ENCODE measurements around the gene YOD1. TPM values are rescaled to one million over a fixed set of nuclear protein-coding genes. Genes with fewer than 3 reads are reported as not detected.

Gene YOD1
- total RNA-seq, 8 experiments from 2014 or later, result 5.9 to 31.6 (median 17.3) TPM

GRCh38 chr1:207069061-207069460 lies 18.1 kb upstream of the YOD1 start:
- in situ Hi-C loops (cut with MboI; ENCODE audit: low pct_unique_long_range_greater_than_20kb in 2 of 9, low sequenced_read_pairs in 9 of 9, unreplicated experiment in 9 of 9), result no loop called here
- WGBS, 10 experiments, result 67 to 100% (median 93%) methylated on average over 1 to 2 of the region's 3 CpGs; no CpG with 5 or more reads in 6 of the 10 experiments
- no peak overlapping the region for H3K27ac ChIP-seq

GRCh38 chr1:207067665-207068064 lies 16.7 kb upstream of the YOD1 start:
- 80 to 100% (median 90%) methylated on average over 1 to 5 of the region's 5 CpGs; no CpG with 5 or more reads in 3 of the 10 experiments for WGBS, 10 experiments
- in situ Hi-C loops (cut with MboI; ENCODE audit: low pct_unique_long_range_greater_than_20kb in 2 of 9, low sequenced_read_pairs in 9 of 9, unreplicated experiment in 9 of 9), result no loop called here
- ATAC-seq (replicated peaks in 6 of 8), result no peak
- no peak overlapping the region for H3K27ac ChIP-seq
- no peaks in the 10 kb centered on the region for H3K4me1 ChIP-seq (replicated peaks in 1 of 2)
- no peak overlapping the region for H3K4me3 ChIP-seq

More at GRCh38 chr1:207069061-207069460, 18.1 kb upstream of the YOD1 start:
- no peak overlapping the region for H3K4me3 ChIP-seq
- ATAC-seq (replicated peaks in 6 of 8), result no peak
- H3K4me1 ChIP-seq (replicated peaks in 1 of 2), result no peaks in the 10 kb centered on the region

GRCh38 chr1:207067185-207067584 lies 16.2 kb upstream of the YOD1 start:
- Histone ChIP-seq H3K4me3 (no peak overlapping the region), H3K27ac (no peak overlapping the region), H3K4me1 (replicated peaks in 1 of 2) (no peaks in the 10 kb centered on the region)
- ATAC-seq (replicated peaks in 6 of 8), result no peak
- in situ Hi-C loops (cut with MboI; ENCODE audit: low pct_unique_long_range_greater_than_20kb in 2 of 9, low sequenced_read_pairs in 9 of 9, unreplicated experiment in 9 of 9), result no loop called here
- WGBS, 10 experiments, result 50 to 89% (median 80%) methylated on average over 1 to 3 of the region's 3 CpGs; no CpG with 5 or more reads in 4 of the 10 experiments

- H3K27ac ChIP-seq, result no peak overlapping the region
- WGBS, 10 experiments, result 57 to 93% (median 90%) methylated on average over 2 to 4 of the region's 8 CpGs; no CpG with 5 or more reads in 3 of the 10 experiments
- ATAC-seq (replicated peaks in 6 of 8), result no peak
- no peaks in the 10 kb centered on the region for H3K4me1 ChIP-seq (replicated peaks in 1 of 2)
- in situ Hi-C loops (cut with MboI; ENCODE audit: low pct_unique_long_range_greater_than_20kb in 2 of 9, low sequenced_read_pairs in 9 of 9, unreplicated experiment in 9 of 9), result no loop called here
- H3K4me3 ChIP-seq, result no peak overlapping the region
Measured at GRCh38 chr1:207064561-207064960, 13.6 kb upstream of the YOD1 start.

GRCh38 chr1:207063014-207063413 lies 12.0 kb upstream of the YOD1 start:
- no peak overlapping the region for H3K4me3 ChIP-seq
- in situ Hi-C loops (cut with MboI; ENCODE audit: low pct_unique_long_range_greater_than_20kb in 2 of 9, low sequenced_read_pairs in 9 of 9, unreplicated experiment in 9 of 9), result no loop called here
- no peak overlapping the region for H3K27ac ChIP-seq
- 71 to 100% (median 88%) methylated on average over 1 to 5 of the region's 5 CpGs; no CpG with 5 or more reads in 4 of the 10 experiments for WGBS, 10 experiments
- H3K4me1 ChIP-seq (replicated peaks in 1 of 2), result no peaks in the 10 kb centered on the region
- no peak for ATAC-seq (replicated peaks in 6 of 8)

GRCh38 chr1:207062058-207062457 lies 11.1 kb upstream of the YOD1 start:
- Histone ChIP-seq H3K4me1 (replicated peaks in 1 of 2) (no peaks in the 10 kb centered on the region), H3K4me3 (no peak overlapping the region), H3K27ac (no peak overlapping the region)
- in situ Hi-C loops (cut with MboI; ENCODE audit: low pct_unique_long_range_greater_than_20kb in 2 of 9, low sequenced_read_pairs in 9 of 9, unreplicated experiment in 9 of 9), result no loop called here
- 0 to 91% (median 44%) methylated on average over 1 of the region's 1 CpG; no CpG with 5 or more reads in 5 of the 10 experiments for WGBS, 10 experiments
- no peak for ATAC-seq (replicated peaks in 6 of 8)

GRCh38 chr1:207060596-207060995 lies 9.6 kb upstream of the YOD1 start:
- in situ Hi-C loops (cut with MboI; ENCODE audit: low pct_unique_long_range_greater_than_20kb in 2 of 9, low sequenced_read_pairs in 9 of 9, unreplicated experiment in 9 of 9), result no loop called here
- 58 to 100% (median 96%) methylated on average over 2 to 3 of the region's 3 CpGs; no CpG with 5 or more reads in 2 of the 10 experiments for WGBS, 10 experiments
- Histone ChIP-seq H3K4me1 (replicated peaks in 1 of 2) (no peaks in the 10 kb centered on the region), H3K27ac (no peak overlapping the region), H3K4me3 (no peak overlapping the region)
- no peak for ATAC-seq (replicated peaks in 6 of 8)

GRCh38 chr1:207059881-207060280 lies 8.9 kb upstream of the YOD1 start:
- Histone ChIP-seq H3K4me1 (replicated peaks in 1 of 2) (no peaks in the 10 kb centered on the region), H3K4me3 (no peak overlapping the region), H3K27ac (no peak overlapping the region)
- ATAC-seq (replicated peaks in 6 of 8), result no peak
- WGBS, 10 experiments, result 17 to 100% (median 82%) methylated on average over 1 to 3 of the region's 4 CpGs; no CpG with 5 or more reads in 1 of the 10 experiments
- in situ Hi-C loops (cut with MboI; ENCODE audit: low pct_unique_long_range_greater_than_20kb in 2 of 9, low sequenced_read_pairs in 9 of 9, unreplicated experiment in 9 of 9), result no loop called here

- H3K27ac ChIP-seq, result no peak overlapping the region
- no peaks in the 10 kb centered on the region for H3K4me1 ChIP-seq (replicated peaks in 1 of 2)
- WGBS, 10 experiments, result 43 to 100% (median 83%) methylated on average over 2 to 6 of the region's 6 CpGs; no CpG with 5 or more reads in 1 of the 10 experiments
- ATAC-seq (replicated peaks in 6 of 8), result no peak
- H3K4me3 ChIP-seq, result no peak overlapping the region
- in situ Hi-C loops (cut with MboI; ENCODE audit: low pct_unique_long_range_greater_than_20kb in 2 of 9, low sequenced_read_pairs in 9 of 9, unreplicated experiment in 9 of 9), result no loop called here
Measured at GRCh38 chr1:207058878-207059867, 8.2 kb upstream of the YOD1 start.

GRCh38 chr1:207058252-207058651 lies 7.2 kb upstream of the YOD1 start:
- 43 to 94% (median 78%) methylated on average over 1 to 4 of the region's 4 CpGs; no CpG with 5 or more reads in 2 of the 10 experiments for WGBS, 10 experiments
- ATAC-seq (replicated peaks in 6 of 8), result no peak
- no peaks in the 10 kb centered on the region for H3K4me1 ChIP-seq (replicated peaks in 1 of 2)
- in situ Hi-C loops (cut with MboI; ENCODE audit: low pct_unique_long_range_greater_than_20kb in 2 of 9, low sequenced_read_pairs in 9 of 9, unreplicated experiment in 9 of 9), result no loop called here
- no peak overlapping the region for H3K4me3 ChIP-seq
- no peak overlapping the region for H3K27ac ChIP-seq

GRCh38 chr1:207056673-207057072 lies 5.7 kb upstream of the YOD1 start:
- H3K27ac ChIP-seq, result no peak overlapping the region
- peaks cover 6 to 8% of the 10 kb centered on the region in 2 donors for H3K4me1 ChIP-seq (replicated peaks in 1 of 2)
- ATAC-seq (replicated peaks in 6 of 8), result no peak
- in situ Hi-C loops (cut with MboI; ENCODE audit: low pct_unique_long_range_greater_than_20kb in 2 of 9, low sequenced_read_pairs in 9 of 9, unreplicated experiment in 9 of 9), result no loop called here
- WGBS, 10 experiments, result 83 to 100% (median 90%) methylated on average over 2 to 6 of the region's 6 CpGs; no CpG with 5 or more reads in 1 of the 10 experiments
- H3K4me3 ChIP-seq, result no peak overlapping the region

GRCh38 chr1:207055386-207056001 lies 4.5 kb upstream of the YOD1 start:
- no peak for ATAC-seq (replicated peaks in 6 of 8)
- Histone ChIP-seq H3K27ac (no peak overlapping the region), H3K4me1 (replicated peaks in 1 of 2) (peaks cover 13 to 14% of the 10 kb centered on the region in 2 donors), H3K4me3 (no peak overlapping the region)
- 0 to 100% (median 74%) methylated on average over 1 to 3 of the region's 3 CpGs; no CpG with 5 or more reads in 3 of the 10 experiments for whole genome bisulfite sequencing, 10 experiments
- in situ Hi-C loops (cut with MboI; ENCODE audit: low pct_unique_long_range_greater_than_20kb in 2 of 9, low sequenced_read_pairs in 9 of 9, unreplicated experiment in 9 of 9), result no loop called here

GRCh38 chr1:207054491-207054890 lies 3.5 kb upstream of the YOD1 start:
- no peak overlapping the region for H3K27ac ChIP-seq
- in situ Hi-C loops (cut with MboI; ENCODE audit: low pct_unique_long_range_greater_than_20kb in 2 of 9, low sequenced_read_pairs in 9 of 9, unreplicated experiment in 9 of 9), result no loop called here

More at GRCh38 chr1:207054491-207054890, 3.5 kb upstream of the YOD1 start:
- peaks cover 16 to 18% of the 10 kb centered on the region in 2 donors for H3K4me1 ChIP-seq (replicated peaks in 1 of 2)
- ATAC-seq (replicated peaks in 6 of 8), result no peak
- 0 to 83% (median 60%) methylated on average over 1 to 2 of the region's 2 CpGs; no CpG with 5 or more reads in 1 of the 10 experiments for WGBS, 10 experiments
- H3K4me3 ChIP-seq, result no peak overlapping the region

Data from motor neuron (in vitro differentiated cells).